Measurements from ENCODE around the gene MAP3K5.

Gene MAP3K5

GRCh38 chr6:136782021-136782770 lies 10.1 kb downstream of the MAP3K5 start:
- Histone ChIP-seq H3K27me3 (no peaks in the 10 kb centered on the region), H3K4me1 (ENCODE audit: control insufficient read depth in 1 of 2, insufficient read depth in 1 of 2, low read depth in 1 of 2, low read length in 1 of 2) (peaks cover 60 to 66% of the 10 kb centered on the region in 2 experiments), H3K9me3 (no peaks in the 10 kb centered on the region), H3K27ac (peak overlapping the region; percentile 91), H3K36me3 (peaks cover 6% of the 10 kb centered on the region), H3K4me3 (ENCODE audit: low read depth in 1 of 2, low read length in 1 of 2) (peak overlapping the region in 1 of 2 experiments; percentile 96)
- no peak for TF ChIP-seq CTCF (IDR thresholded peaks at IDR 0.05)

- no peak overlapping the region for H3K4me3 ChIP-seq (ENCODE audit: low read depth in 1 of 2, low read length in 1 of 2)
- no peak for TF ChIP-seq CTCF (IDR thresholded peaks at IDR 0.05)
- H3K9me3 ChIP-seq = no peaks in the 10 kb centered on the region
- peaks cover 47 to 59% of the 10 kb centered on the region in 2 experiments for H3K4me1 ChIP-seq (ENCODE audit: control insufficient read depth in 1 of 2, insufficient read depth in 1 of 2, low read depth in 1 of 2, low read length in 1 of 2)
- H3K27ac ChIP-seq = peak overlapping the region; percentile 91
- peaks cover 5% of the 10 kb centered on the region for H3K36me3 ChIP-seq
- no peaks in the 10 kb centered on the region for H3K27me3 ChIP-seq
These were observed 11.3 kb downstream of the MAP3K5 start for GRCh38 chr6:136780972-136781371.

- no peak overlapping the region for H3K27ac ChIP-seq
- peaks cover 47 to 60% of the 10 kb centered on the region in 2 experiments for H3K4me1 ChIP-seq (ENCODE audit: control insufficient read depth in 1 of 2, insufficient read depth in 1 of 2, low read depth in 1 of 2, low read length in 1 of 2)
- H3K4me3 ChIP-seq (ENCODE audit: low read depth in 1 of 2, low read length in 1 of 2) = no peak overlapping the region
- no peak for TF ChIP-seq CTCF (IDR thresholded peaks at IDR 0.05)
- H3K36me3 ChIP-seq = no peaks in the 10 kb centered on the region
- H3K27me3 ChIP-seq = no peaks in the 10 kb centered on the region
- no peaks in the 10 kb centered on the region for H3K9me3 ChIP-seq
These were observed 12.6 kb downstream of the MAP3K5 start for GRCh38 chr6:136779682-136780081.

GRCh38 chr6:136777651-136778050 lies 14.6 kb downstream of the MAP3K5 start:
- no peaks in the 10 kb centered on the region for H3K9me3 ChIP-seq
- no peak overlapping the region for H3K4me3 ChIP-seq (ENCODE audit: low read depth in 1 of 2, low read length in 1 of 2)
- no peak for TF ChIP-seq CTCF (IDR thresholded peaks at IDR 0.05)
- no peak overlapping the region for H3K27ac ChIP-seq
- H3K4me1 ChIP-seq (ENCODE audit: control insufficient read depth in 1 of 2, insufficient read depth in 1 of 2, low read depth in 1 of 2, low read length in 1 of 2) = peaks cover 47 to 69% of the 10 kb centered on the region in 2 experiments
- H3K27me3 ChIP-seq = no peaks in the 10 kb centered on the region
- H3K36me3 ChIP-seq = no peaks in the 10 kb centered on the region

- peaks cover 48 to 67% of the 10 kb centered on the region in 2 experiments for H3K4me1 ChIP-seq (ENCODE audit: control insufficient read depth in 1 of 2, insufficient read depth in 1 of 2, low read depth in 1 of 2, low read length in 1 of 2)
- no peaks in the 10 kb centered on the region for H3K9me3 ChIP-seq
- no peaks in the 10 kb centered on the region for H3K27me3 ChIP-seq
- H3K4me3 ChIP-seq (ENCODE audit: low read depth in 1 of 2, low read length in 1 of 2) = no peak overlapping the region
- peak overlapping the region; percentile 79 for H3K27ac ChIP-seq
- H3K36me3 ChIP-seq = no peaks in the 10 kb centered on the region
- TF ChIP-seq CTCF (IDR thresholded peaks at IDR 0.05) = no peak
These were observed 16.7 kb downstream of the MAP3K5 start for GRCh38 chr6:136775548-136775947.

Measured in neutrophil (primary cell).